ENCODE measurements around the gene TLE5. TPM values are rescaled to one million over a fixed set of nuclear protein-coding genes. Genes with fewer than 3 reads are reported as not detected.

Gene TLE5
- total RNA-seq (2022) (170 and 179 TPM in 2 replicates), Bru-seq, nascent RNA (percentile 63 among the genes with signal in this experiment), BruChase-seq, experiment 1, labeled RNA remaining after a 6-hour chase (percentile 78 among the genes with signal in this experiment), BruChase-seq, experiment 2, labeled RNA remaining after a 2-hour chase (percentile 65 among the genes with signal in this experiment)
- long read RNA-seq, transcript AES-202 (7 exons, 1,608 nt): major isoform, 120 of 174 reads
- long read RNA-seq, transcript AES-201 (7 exons, 1,884 nt): minor isoform, 7 of 174 reads
- long read RNA-seq, transcript AES-207 (6 exons, 942 nt): minor isoform, 7 of 174 reads
- long read RNA-seq, partial matches to known transcripts: 2 of 174 reads
- long read RNA-seq, other reads (novel, unspliced or antisense): 36 of 174 reads

- no peak for TF ChIP-seq CTCF (IDR thresholded peaks at IDR 0.05; ENCODE audit: unreplicated experiment)
- H3K9me3 Mint-ChIP-seq (ENCODE audit: low read depth, unreplicated experiment): no peaks in the 10 kb centered on the region
- no peaks in the 10 kb centered on the region for H3K27me3 Mint-ChIP-seq (ENCODE audit: unreplicated experiment)
- no TSS peak for BruUV-seq (replicated peaks)
- H3K4me1 Mint-ChIP-seq (ENCODE audit: low read depth, unreplicated experiment): no peaks in the 10 kb centered on the region
- intact Hi-C loops (cut with micrococcal nuclease; ENCODE audit: unreplicated experiment): no loop called here
- CTCF ChIA-PET: no interaction called here
- peak; percentile 51 for DNase-seq
- H3K27ac Mint-ChIP-seq (ENCODE audit: unreplicated experiment): no peak within 1 kb of the TSS
- H3K36me3 Mint-ChIP-seq (ENCODE audit: insufficient read depth, unreplicated experiment): peaks cover 31% of the 10 kb centered on the region
- peak within 1 kb of the TSS; percentile 70 for H3K4me3 Mint-ChIP-seq (ENCODE audit: low read depth, unreplicated experiment)
Observed at GRCh38 chr19:3062165-3063105, at the start of gene TLE5. Gene TLE5, minus strand, starts transcription at chr19:3062495. Its CDS starts 295 bp downstream, at chr19:3062200.

- H3K4me3 Mint-ChIP-seq (ENCODE audit: low read depth, unreplicated experiment): no peak overlapping the region
- peaks cover 5% of the 10 kb centered on the region for H3K36me3 Mint-ChIP-seq (ENCODE audit: insufficient read depth, unreplicated experiment)
- no peaks in the 10 kb centered on the region for H3K9me3 Mint-ChIP-seq (ENCODE audit: low read depth, unreplicated experiment)
- BruUV-seq (replicated peaks): no TSS peak
- intact Hi-C loops (cut with micrococcal nuclease; ENCODE audit: unreplicated experiment): no loop called here
- CTCF ChIA-PET: no interaction called here
- no peak for TF ChIP-seq CTCF (IDR thresholded peaks at IDR 0.05; ENCODE audit: unreplicated experiment)
- DNase-seq: no peak
- H3K4me1 Mint-ChIP-seq (ENCODE audit: low read depth, unreplicated experiment): no peaks in the 10 kb centered on the region
- no peaks in the 10 kb centered on the region for H3K27me3 Mint-ChIP-seq (ENCODE audit: unreplicated experiment)
- no peak overlapping the region for H3K27ac Mint-ChIP-seq (ENCODE audit: unreplicated experiment)
Observed at GRCh38 chr19:3111586-3112247, 49.4 kb upstream of the TLE5 start.

- H3K9me3 Mint-ChIP-seq (ENCODE audit: low read depth, unreplicated experiment): no peaks in the 10 kb centered on the region
- no peak for TF ChIP-seq CTCF (IDR thresholded peaks at IDR 0.05; ENCODE audit: unreplicated experiment)
- H3K4me3 Mint-ChIP-seq (ENCODE audit: low read depth, unreplicated experiment): no peak overlapping the region
- no peaks in the 10 kb centered on the region for H3K4me1 Mint-ChIP-seq (ENCODE audit: low read depth, unreplicated experiment)
- CTCF ChIA-PET: no interaction called here
- BruUV-seq (replicated peaks): no TSS peak
- no peak overlapping the region for H3K27ac Mint-ChIP-seq (ENCODE audit: unreplicated experiment)
- DNase-seq: no peak
- H3K27me3 Mint-ChIP-seq (ENCODE audit: unreplicated experiment): no peaks in the 10 kb centered on the region
- peaks cover 5% of the 10 kb centered on the region for H3K36me3 Mint-ChIP-seq (ENCODE audit: insufficient read depth, unreplicated experiment)
- intact Hi-C loops (cut with micrococcal nuclease; ENCODE audit: unreplicated experiment): no loop called here
Observed at GRCh38 chr19:3110126-3110825, 48.0 kb upstream of the TLE5 start.

- DNase-seq: no peak
- no peak overlapping the region for H3K27ac Mint-ChIP-seq (ENCODE audit: unreplicated experiment)
- H3K27me3 Mint-ChIP-seq (ENCODE audit: unreplicated experiment): no peaks in the 10 kb centered on the region
- CTCF ChIA-PET: no interaction called here
- no peak overlapping the region for H3K4me3 Mint-ChIP-seq (ENCODE audit: low read depth, unreplicated experiment)
- BruUV-seq (replicated peaks): no TSS peak
- intact Hi-C loops (cut with micrococcal nuclease; ENCODE audit: unreplicated experiment): no loop called here
- H3K9me3 Mint-ChIP-seq (ENCODE audit: low read depth, unreplicated experiment): no peaks in the 10 kb centered on the region
- no peaks in the 10 kb centered on the region for H3K4me1 Mint-ChIP-seq (ENCODE audit: low read depth, unreplicated experiment)
- no peak for TF ChIP-seq CTCF (IDR thresholded peaks at IDR 0.05; ENCODE audit: unreplicated experiment)
- H3K36me3 Mint-ChIP-seq (ENCODE audit: insufficient read depth, unreplicated experiment): peaks cover 9% of the 10 kb centered on the region
Observed at GRCh38 chr19:3109491-3109890, 47.2 kb upstream of the TLE5 start.
